Measurements from ENCODE around the gene POP5. TPM values are rescaled to one million over a fixed set of nuclear protein-coding genes. Genes with fewer than 3 reads are reported as not detected.

Gene POP5
- total and polyA plus RNA-seq, 2 of the 4 experiments (the other 2 are of a cell fraction) = 69.5 to 99.4 TPM

DNA sequence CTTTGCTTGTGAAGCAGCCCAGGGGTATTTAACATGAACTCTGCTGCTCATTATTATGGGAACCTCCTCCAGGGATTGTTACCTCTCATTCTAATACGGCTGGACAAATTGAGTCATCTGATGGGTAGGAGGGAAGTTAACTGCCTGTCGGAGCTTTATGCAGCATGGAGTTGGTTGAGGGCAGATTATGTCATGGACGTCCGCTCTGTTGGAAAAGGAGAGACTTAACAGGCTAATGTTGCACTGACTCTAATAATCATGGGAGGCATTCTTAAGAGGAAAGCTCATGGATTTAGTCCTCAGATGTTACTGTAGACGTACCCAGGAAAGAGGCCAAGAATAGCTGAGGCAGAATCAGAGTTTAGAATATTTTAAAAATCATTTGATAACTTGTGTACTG is 9.9 kb downstream of the POP5 start:
- Histone ChIP-seq H3K9ac (ENCODE audit: low read depth, low read length) (no peak overlapping the region), H3K14ac (replicated peaks; ENCODE audit: low read depth, low read length) (no peak overlapping the region), H3K4me2 (ENCODE audit: low read depth, low read length) (no peak overlapping the region), H3K27me3 (ENCODE audit: control insufficient read depth, insufficient read depth, low read length) (no peaks in the 10 kb centered on the region), H3K36me3 (ENCODE audit: control insufficient read depth, insufficient read depth, low read length) (peaks cover 68% of the 10 kb centered on the region), H3K18ac (ENCODE audit: low read depth, low read length) (no peak overlapping the region), H3K23ac (ENCODE audit: low read depth, low read length) (no peak overlapping the region), H3K4me3 (ENCODE audit: insufficient read depth, low read depth, low read length) (no peak overlapping the region), H3K56ac (ENCODE audit: extremely low read depth, insufficient read depth, low read length) (no peak overlapping the region), H2AK5ac (ENCODE audit: low read depth, low read length) (no peak overlapping the region), H2AK9ac (replicated peaks; ENCODE audit: low read depth, low read length, poor library complexity) (no peak overlapping the region), H3K4ac (ENCODE audit: low read depth, low read length) (no peak overlapping the region), H3K9me3 (ENCODE audit: control insufficient read depth, insufficient read depth, low read length) (no peaks in the 10 kb centered on the region), H4K20me1 (ENCODE audit: insufficient read depth, low read length) (no peaks in the 10 kb centered on the region; the same call in none of the 2 replicates), H3K9me1 (ENCODE audit: insufficient read depth, low read length) (no peaks in the 10 kb centered on the region), H3K27ac (ENCODE audit: insufficient read depth, low read length) (no peak overlapping the region), H2AFZ (replicated peaks; ENCODE audit: low read length, poor library complexity) (no peak overlapping the region), H3K79me1 (ENCODE audit: low read depth in 1 of 2, low read length in 2 of 2) (peaks cover 14 to 23% of the 10 kb centered on the region in 2 experiments; a peak in 3 of 4 replicates), H4K91ac (ENCODE audit: insufficient read depth, low read depth, low read length) (no peak overlapping the region), H4K8ac (ENCODE audit: low read depth in 2 of 2, low read length in 2 of 2) (no peak overlapping the region), H2BK120ac (ENCODE audit: low read depth, low read length) (no peak overlapping the region), H2BK20ac (ENCODE audit: low read depth, low read length) (no peak overlapping the region), H4K5ac (ENCODE audit: low read depth, low read length) (no peak overlapping the region), H2BK15ac (ENCODE audit: low read depth, low read length) (no peak overlapping the region), H2BK5ac (ENCODE audit: low read depth, low read length, poor library complexity, severe bottlenecking) (no peak overlapping the region), H3K4me1 (ENCODE audit: control insufficient read depth, insufficient read depth, low read length) (no peaks in the 10 kb centered on the region)
- WGBS, 2 experiments (ENCODE audit: extremely low coverage in 2 of 2, insufficient read length in 1 of 2) = 86% methylated on average over 2 of the region's 5 CpGs; no CpG with 5 or more reads in 1 of the 2 experiments
- intact Hi-C loops (cut with micrococcal nuclease) (no loop called here), in situ Hi-C loops (cut with MboI; ENCODE audit: low sequenced_read_pairs) (no loop called here), dilution Hi-C loops (cut with HindIII; ENCODE audit: low sequenced_read_pairs, unreplicated experiment) (no loop called here)
- no TSS peak for BruUV-seq (replicated peaks)
- DNase-seq (peak; percentile 73), ATAC-seq (ENCODE audit: low read depth) (peak; percentile 61)
- TF ChIP-seq RCOR1 (IDR thresholded peaks at IDR 0.05; ENCODE audit: insufficient replicate concordance, low read length) (no peak), RFX5 (IDR thresholded peaks at IDR 0.05; ENCODE audit: low read depth, low read length) (no peak), MXI1 (IDR thresholded peaks at IDR 0.05; ENCODE audit: borderline replicate concordance, low read depth, low read length) (no peak), NFE2L2 (IDR thresholded peaks at IDR 0.05; ENCODE audit: low read depth, low read length) (no peak), BHLHE40 (IDR thresholded peaks at IDR 0.05; ENCODE audit: low read depth, low read length) (no peak), CHD1 (IDR thresholded peaks at IDR 0.05; ENCODE audit: low read depth, low read length) (no peak), MAFK (IDR thresholded peaks at IDR 0.05; ENCODE audit: low read depth, low read length) (no peak), MAZ (IDR thresholded peaks at IDR 0.05; ENCODE audit: borderline replicate concordance, low read depth, low read length) (no peak), POLR2A (IDR thresholded peaks at IDR 0.05; ENCODE audit: low read depth, low read length) (no peak), CEBPB (IDR thresholded peaks at IDR 0.05; ENCODE audit: low read depth, low read length) (no peak), FOS (IDR thresholded peaks at IDR 0.05; ENCODE audit: low read depth, low read length) (no peak), CTCF (conservative IDR thresholded peaks at IDR 0.05; ENCODE audit: low read depth, low read length) (no peak), SMC3 (IDR thresholded peaks at IDR 0.05; ENCODE audit: low read depth, low read length) (no peak), RAD21 (IDR thresholded peaks at IDR 0.05; ENCODE audit: low read length) (no peak), ELK1 (IDR thresholded peaks at IDR 0.05; ENCODE audit: borderline replicate concordance, low read depth, low read length) (no peak)
- TF ChIP-seq, protein P1, sequence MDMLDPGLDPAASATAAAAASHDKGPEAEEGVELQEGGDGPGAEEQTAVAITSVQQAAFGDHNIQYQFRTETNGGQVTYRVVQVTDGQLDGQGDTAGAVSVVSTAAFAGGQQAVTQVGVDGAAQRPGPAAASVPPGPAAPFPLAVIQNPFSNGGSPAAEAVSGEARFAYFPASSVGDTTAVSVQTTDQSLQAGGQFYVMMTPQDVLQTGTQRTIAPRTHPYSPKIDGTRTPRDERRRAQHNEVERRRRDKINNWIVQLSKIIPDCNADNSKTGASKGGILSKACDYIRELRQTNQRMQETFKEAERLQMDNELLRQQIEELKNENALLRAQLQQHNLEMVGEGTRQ (IDR thresholded peaks at IDR 0.05; ENCODE audit: low read depth, low read length) = no peak
- POLR2A ChIA-PET (ENCODE audit: unreplicated experiment) = no interaction called here
- CTCF ChIA-PET = interaction anchor here (0.6 kb wide), 3 partner anchors 35 to 401 kb away, joined by 3 to 6 read pairs (median 4); no protein-coding TSS in a partner anchor

Data from IMR-90 (cell line).